ENCODE results near the gene CDH7.
A peak's percentile ranks its signal among the peaks of the same experiment; 100 is the strongest.

The CDH7 gene

GRCh38 chr18:65751155-65752085 lies 608 bp downstream of the CDH7 start:
- peak overlapping the region; percentile 92 for H3K4me3 ChIP-seq (ENCODE audit: low read depth, low read length)
- H3K4me1 ChIP-seq (ENCODE audit: control insufficient read depth, insufficient read depth, low read length) = peaks cover 4% of the 10 kb centered on the region
- no peak overlapping the region for H3K9ac ChIP-seq (ENCODE audit: low read depth, low read length)
- no peaks in the 10 kb centered on the region for H3K36me3 ChIP-seq (ENCODE audit: control insufficient read depth, insufficient read depth, low read length)
- peaks cover 39% of the 10 kb centered on the region for H3K27me3 ChIP-seq (ENCODE audit: control insufficient read depth, insufficient read depth, low read length)
- H3K9me3 ChIP-seq (ENCODE audit: control insufficient read depth, insufficient read depth, low read length) = no peaks in the 10 kb centered on the region

- H3K4me1 ChIP-seq (ENCODE audit: control insufficient read depth, insufficient read depth, low read length) = peaks cover 4% of the 10 kb centered on the region
- peaks cover 39% of the 10 kb centered on the region for H3K27me3 ChIP-seq (ENCODE audit: control insufficient read depth, insufficient read depth, low read length)
- H3K9me3 ChIP-seq (ENCODE audit: control insufficient read depth, insufficient read depth, low read length) = no peaks in the 10 kb centered on the region
- H3K4me3 ChIP-seq (ENCODE audit: low read depth, low read length) = no peak overlapping the region
- H3K36me3 ChIP-seq (ENCODE audit: control insufficient read depth, insufficient read depth, low read length) = no peaks in the 10 kb centered on the region
- no peak overlapping the region for H3K9ac ChIP-seq (ENCODE audit: low read depth, low read length)
These were observed 2.0 kb downstream of the CDH7 start for GRCh38 chr18:65752625-65753325.

GRCh38 chr18:65753520-65753919 lies 2.7 kb downstream of the CDH7 start:
- H3K4me1 ChIP-seq (ENCODE audit: control insufficient read depth, insufficient read depth, low read length) = peaks cover 4% of the 10 kb centered on the region
- H3K9ac ChIP-seq (ENCODE audit: low read depth, low read length) = no peak overlapping the region
- H3K36me3 ChIP-seq (ENCODE audit: control insufficient read depth, insufficient read depth, low read length) = no peaks in the 10 kb centered on the region
- H3K4me3 ChIP-seq (ENCODE audit: low read depth, low read length) = no peak overlapping the region
- H3K27me3 ChIP-seq (ENCODE audit: control insufficient read depth, insufficient read depth, low read length) = peaks cover 37% of the 10 kb centered on the region
- no peaks in the 10 kb centered on the region for H3K9me3 ChIP-seq (ENCODE audit: control insufficient read depth, insufficient read depth, low read length)

- H3K9ac ChIP-seq (ENCODE audit: low read depth, low read length) = no peak overlapping the region
- peaks cover 31% of the 10 kb centered on the region for H3K27me3 ChIP-seq (ENCODE audit: control insufficient read depth, insufficient read depth, low read length)
- H3K4me1 ChIP-seq (ENCODE audit: control insufficient read depth, insufficient read depth, low read length) = peaks cover 4% of the 10 kb centered on the region
- no peaks in the 10 kb centered on the region for H3K36me3 ChIP-seq (ENCODE audit: control insufficient read depth, insufficient read depth, low read length)
- no peak overlapping the region for H3K4me3 ChIP-seq (ENCODE audit: low read depth, low read length)
- H3K9me3 ChIP-seq (ENCODE audit: control insufficient read depth, insufficient read depth, low read length) = no peaks in the 10 kb centered on the region
These were observed 3.3 kb downstream of the CDH7 start for GRCh38 chr18:65754121-65754520.

DNA sequence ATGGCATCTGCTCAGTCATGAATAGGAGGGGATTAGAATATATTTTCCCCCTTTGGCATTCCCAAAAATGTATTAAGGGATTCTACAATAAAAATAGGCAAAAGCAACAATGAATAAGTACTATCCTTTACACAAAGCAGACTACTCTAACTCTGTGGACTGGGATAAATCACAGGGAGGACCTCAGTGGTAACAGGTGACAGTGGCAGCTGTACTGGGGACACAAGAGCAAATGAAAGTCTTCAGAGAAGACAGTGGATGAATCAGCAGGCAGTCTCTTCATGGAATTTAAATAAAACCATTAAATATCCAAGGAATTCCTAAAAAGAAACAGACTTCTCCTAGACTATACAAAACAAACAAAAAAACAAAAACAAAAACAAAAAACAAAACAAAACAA lies 4.8 kb downstream of the CDH7 start:
- no peaks in the 10 kb centered on the region for H3K9me3 ChIP-seq (ENCODE audit: control insufficient read depth, insufficient read depth, low read length)
- no peaks in the 10 kb centered on the region for H3K36me3 ChIP-seq (ENCODE audit: control insufficient read depth, insufficient read depth, low read length)
- peaks cover 4% of the 10 kb centered on the region for H3K4me1 ChIP-seq (ENCODE audit: control insufficient read depth, insufficient read depth, low read length)
- H3K27me3 ChIP-seq (ENCODE audit: control insufficient read depth, insufficient read depth, low read length) = peaks cover 23% of the 10 kb centered on the region
- H3K9ac ChIP-seq (ENCODE audit: low read depth, low read length) = no peak overlapping the region
- no peak overlapping the region for H3K4me3 ChIP-seq (ENCODE audit: low read depth, low read length)

DNA sequence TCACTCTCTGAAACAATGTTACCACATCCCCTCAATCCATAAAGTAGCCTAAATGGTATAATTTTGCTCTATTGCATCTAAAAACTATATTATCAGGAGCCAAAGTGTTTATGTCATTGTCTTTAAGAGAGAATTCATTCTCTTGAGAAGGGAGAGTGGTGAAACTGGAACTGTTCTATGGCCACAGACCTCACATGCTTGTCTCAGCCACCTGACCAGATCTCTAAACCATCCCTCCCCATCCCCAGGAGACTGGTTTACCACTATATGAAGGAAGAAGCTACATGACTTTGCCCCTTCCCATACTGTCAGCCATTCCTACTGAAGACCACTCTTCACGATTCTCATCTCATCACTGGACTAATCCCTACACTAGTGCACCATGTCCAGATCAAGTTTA lies 9.6 kb downstream of the CDH7 start:
- Histone ChIP-seq H3K27me3 (ENCODE audit: control insufficient read depth, insufficient read depth, low read length) (no peaks in the 10 kb centered on the region), H3K36me3 (ENCODE audit: control insufficient read depth, insufficient read depth, low read length) (no peaks in the 10 kb centered on the region), H3K9me3 (ENCODE audit: control insufficient read depth, insufficient read depth, low read length) (no peaks in the 10 kb centered on the region), H3K9ac (ENCODE audit: low read depth, low read length) (no peak overlapping the region), H3K4me1 (ENCODE audit: control insufficient read depth, insufficient read depth, low read length) (no peaks in the 10 kb centered on the region), H3K4me3 (ENCODE audit: low read depth, low read length) (no peak overlapping the region)

DNA sequence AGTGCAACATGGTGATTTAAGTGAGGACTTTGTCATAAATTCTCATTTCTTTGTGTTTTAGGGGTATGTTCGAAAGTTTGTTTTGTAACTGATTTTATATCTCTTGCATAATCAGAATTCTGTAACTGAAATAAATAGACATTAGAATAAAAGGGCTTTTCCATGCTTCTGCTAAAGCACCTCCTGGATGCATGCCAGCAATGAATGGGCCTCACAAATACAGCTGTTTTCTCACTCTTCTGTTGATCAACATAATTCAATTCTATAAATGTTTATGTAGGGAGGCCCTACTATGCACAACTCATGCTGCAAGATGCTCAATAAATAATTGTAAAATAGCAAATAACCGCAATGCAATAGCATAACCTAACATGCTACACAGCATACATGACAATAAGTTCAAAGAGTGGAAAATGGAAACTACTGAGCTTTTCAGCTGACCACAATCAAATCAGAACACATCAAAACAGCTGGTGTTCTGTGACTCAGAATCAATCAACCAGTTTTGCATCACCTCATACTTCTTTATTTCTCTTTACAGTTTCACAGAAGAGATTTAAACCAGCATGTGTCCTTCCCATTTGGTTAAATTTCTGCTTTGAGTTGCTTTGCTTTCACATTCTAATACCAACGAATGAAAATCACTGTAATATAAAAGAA lies 11.0 kb downstream of the CDH7 start:
- Histone ChIP-seq H3K9me3 (ENCODE audit: control insufficient read depth, insufficient read depth, low read length) (no peaks in the 10 kb centered on the region), H3K27me3 (ENCODE audit: control insufficient read depth, insufficient read depth, low read length) (no peaks in the 10 kb centered on the region), H3K9ac (ENCODE audit: low read depth, low read length) (no peak overlapping the region), H3K4me3 (ENCODE audit: low read depth, low read length) (no peak overlapping the region), H3K36me3 (ENCODE audit: control insufficient read depth, insufficient read depth, low read length) (no peaks in the 10 kb centered on the region), H3K4me1 (ENCODE audit: control insufficient read depth, insufficient read depth, low read length) (no peaks in the 10 kb centered on the region)

DNA sequence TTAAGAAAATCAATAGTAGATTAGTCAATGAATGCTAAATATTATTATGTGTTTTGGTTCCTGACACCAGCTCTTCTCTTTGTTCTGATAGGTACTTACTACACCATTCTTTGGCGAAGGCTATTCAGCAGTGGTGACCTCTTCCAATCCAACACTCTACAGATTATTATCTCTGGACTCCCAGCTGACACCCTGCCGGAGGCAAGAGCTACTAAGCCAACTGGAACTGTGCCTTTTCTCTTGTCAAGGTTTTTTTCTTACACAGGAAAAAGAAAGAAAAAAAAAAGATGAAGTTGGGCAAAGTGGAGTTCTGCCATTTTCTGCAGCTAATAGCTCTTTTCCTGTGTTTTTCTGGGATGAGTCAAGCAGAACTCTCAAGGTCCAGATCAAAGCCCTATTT lies 11.7 kb downstream of the CDH7 start:
- Histone ChIP-seq H3K9me3 (ENCODE audit: control insufficient read depth, insufficient read depth, low read length) (no peaks in the 10 kb centered on the region), H3K27me3 (ENCODE audit: control insufficient read depth, insufficient read depth, low read length) (no peaks in the 10 kb centered on the region), H3K36me3 (ENCODE audit: control insufficient read depth, insufficient read depth, low read length) (no peaks in the 10 kb centered on the region), H3K4me1 (ENCODE audit: control insufficient read depth, insufficient read depth, low read length) (no peaks in the 10 kb centered on the region), H3K4me3 (ENCODE audit: low read depth, low read length) (no peak overlapping the region), H3K9ac (ENCODE audit: low read depth, low read length) (no peak overlapping the region)

- H3K36me3 ChIP-seq (ENCODE audit: control insufficient read depth, insufficient read depth, low read length) = no peaks in the 10 kb centered on the region
- no peak overlapping the region for H3K4me3 ChIP-seq (ENCODE audit: low read depth, low read length)
- no peaks in the 10 kb centered on the region for H3K27me3 ChIP-seq (ENCODE audit: control insufficient read depth, insufficient read depth, low read length)
- H3K4me1 ChIP-seq (ENCODE audit: control insufficient read depth, insufficient read depth, low read length) = no peaks in the 10 kb centered on the region
- no peaks in the 10 kb centered on the region for H3K9me3 ChIP-seq (ENCODE audit: control insufficient read depth, insufficient read depth, low read length)
- no peak overlapping the region for H3K9ac ChIP-seq (ENCODE audit: low read depth, low read length)
These were observed 16.6 kb downstream of the CDH7 start for GRCh38 chr18:65767406-65767805.

DNA sequence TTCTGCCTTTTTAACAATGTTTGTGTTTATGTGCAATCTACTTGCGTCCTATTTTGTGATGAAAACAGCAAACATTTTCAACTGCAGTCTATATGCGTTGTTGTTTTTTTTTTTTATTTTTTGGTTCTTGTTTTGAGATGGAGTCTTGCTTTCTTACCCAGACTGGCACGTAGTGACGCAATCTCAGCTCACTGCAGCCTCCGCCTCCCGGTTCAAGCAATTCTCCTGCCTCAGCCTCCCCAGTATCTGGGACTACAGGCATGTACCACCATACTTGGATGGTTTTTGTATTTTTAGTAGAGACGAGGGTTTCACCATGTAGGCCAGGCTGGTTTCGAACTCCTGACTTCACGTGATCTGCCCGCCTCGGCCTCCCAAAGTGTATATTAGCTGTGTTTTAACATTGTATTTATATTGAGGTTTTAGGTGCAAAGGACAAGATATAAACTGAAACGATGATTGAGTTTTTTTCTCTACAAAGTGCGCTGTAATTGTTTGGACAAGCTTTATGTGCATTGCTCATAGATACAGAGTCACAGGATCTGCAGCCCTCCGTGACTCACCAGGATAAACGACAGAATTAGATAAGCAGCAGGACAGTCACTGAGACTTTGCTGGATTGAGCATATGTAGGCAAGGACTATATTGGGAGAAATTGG lies 17.4 kb downstream of the CDH7 start:
- Histone ChIP-seq H3K27me3 (ENCODE audit: control insufficient read depth, insufficient read depth, low read length) (no peaks in the 10 kb centered on the region), H3K4me1 (ENCODE audit: control insufficient read depth, insufficient read depth, low read length) (no peaks in the 10 kb centered on the region), H3K36me3 (ENCODE audit: control insufficient read depth, insufficient read depth, low read length) (no peaks in the 10 kb centered on the region), H3K4me3 (ENCODE audit: low read depth, low read length) (no peak overlapping the region), H3K9ac (ENCODE audit: low read depth, low read length) (no peak overlapping the region), H3K9me3 (ENCODE audit: control insufficient read depth, insufficient read depth, low read length) (no peaks in the 10 kb centered on the region)

GRCh38 chr18:65769652-65770051 lies 18.8 kb downstream of the CDH7 start:
- no peak overlapping the region for H3K4me3 ChIP-seq (ENCODE audit: low read depth, low read length)
- no peak overlapping the region for H3K9ac ChIP-seq (ENCODE audit: low read depth, low read length)
- H3K4me1 ChIP-seq (ENCODE audit: control insufficient read depth, insufficient read depth, low read length) = no peaks in the 10 kb centered on the region
- no peaks in the 10 kb centered on the region for H3K36me3 ChIP-seq (ENCODE audit: control insufficient read depth, insufficient read depth, low read length)
- no peaks in the 10 kb centered on the region for H3K27me3 ChIP-seq (ENCODE audit: control insufficient read depth, insufficient read depth, low read length)
- no peaks in the 10 kb centered on the region for H3K9me3 ChIP-seq (ENCODE audit: control insufficient read depth, insufficient read depth, low read length)
